Heart right ventricle (tissue), 16 donors: ENCODE results near the gene CLEC3A. TPM values are rescaled to one million over a fixed set of nuclear protein-coding genes. Genes with fewer than 3 reads are reported as not detected.
"Not testable (repeated sequence)": the region's sequence is repeated elsewhere in the genome, so short reads cannot be mapped to it uniquely, and the experiment has no call there.

ENCODE experiments used
- ATAC-seq, 8 donors: fragments of 200-7000 bp; cut with Tn5 transposase; one replicate each; pipeline ENCODE4 v1.9.1; 2020; ENCODE audit warnings: mild to moderate bottlenecking in 8 of 8, moderate library complexity in 8 of 8, moderate number of reproducible peaks in 1 of 8
- DNase-seq, 2 donors: peaks; one replicate each; pipeline ENCODE4 v3.0.0-alpha.2; 2020
- H3K27ac ChIP-seq, 10 donors: fragments of 200-600 bp; sonication (generic) in 2 of 10; one replicate each; pipeline versions ENCODE4 v1.5.0 to v1.8.0; 2020 to 2022; ENCODE audit warnings: mild to moderate bottlenecking in 3 of 10
- H3K27me3 ChIP-seq, 7 donors: fragments of 200-600 bp; one replicate each; pipeline ENCODE4 v1.8.0; 2021 to 2022; ENCODE audit warnings: mild to moderate bottlenecking in 2 of 7
- H3K36me3 ChIP-seq, 9 donors: fragments of 200-600 bp; sonication (generic) in 1 of 9; one replicate each; pipeline versions ENCODE4 v1.5.0 to v1.8.0; 2020 to 2022; ENCODE audit warnings: mild to moderate bottlenecking in 2 of 9
- H3K4me1 ChIP-seq, 9 donors: fragments of 200-600 bp; sonication (generic) in 1 of 9; one replicate each; pipeline versions ENCODE4 v1.5.0 to v1.8.0; 2020 to 2022; ENCODE audit warnings: mild to moderate bottlenecking in 4 of 9
- H3K4me3 ChIP-seq, 10 donors: fragments of 200-600 bp; sonication (generic) in 2 of 10; one replicate each; pipeline versions ENCODE4 v1.5.0 to v1.8.0; 2020 to 2022; ENCODE audit warnings: mild to moderate bottlenecking in 7 of 10, moderate library complexity in 2 of 10
- H3K9me3 ChIP-seq, 11 donors: fragments of 200-600 bp in 10 of 11; sonication (generic) in 2 of 11; one replicate each; pipeline versions ENCODE4 v1.5.0 to v1.8.0; 2013 to 2022; ENCODE audit warnings: mild to moderate bottlenecking in 2 of 11, control low read depth in 1 of 11, moderate library complexity in 1 of 11
- CTCF ChIP-seq, 9 donors: fragments of 200-600 bp; sonication (generic) in 2 of 9; IDR thresholded peaks; one replicate each; pipeline versions ENCODE4 v1.5.0 to v1.8.0; 2021 to 2022; ENCODE audit warnings: antibody characterized with exemption in 9 of 9, mild to moderate bottlenecking in 5 of 9, moderate library complexity in 1 of 9
- WGBS, 2 donors: extraction: QIAGEN DNeasy Blood & Tissue Kit; methylation state at CpG; one replicate each; pipeline ENCODE4 v1.1.7; 2013; ENCODE audit warnings: inconsistent platforms in 1 of 2; 5-methylcytosine and 5-hydroxymethylcytosine counted together
- intact Hi-C, 10 donors: fragments of 100-400 bp; cut with DNase I; formaldehyde crosslinking; loops; one replicate each; pipeline versions ENCODE4 v1.11.1 to v1.14.2; 2022
- polyA plus RNA-seq, 2 donors: library from polyadenylated mRNA; stranded (reverse); fragments of 200-250 nt; gene quantifications; one replicate each; pipeline ENCODE4 v1.2.3, GENCODE V29; 2013
- total RNA-seq, 10 donors: library from RNA; stranded (reverse); fragmentation: NEBNext Ultra II Directional in 3 of 10; extraction: Animal tissue kit (Norgen Biotek cat#: 25700) in 3 of 10; gene quantifications; one replicate each; pipeline versions ENCODE4 v1.2.1 to v1.2.4, GENCODE V29; 2021 to 2023
- donor health status: Arrhythmogenic right ventricular cardiomyopathy.
- donor health status: ischemic (EF 13 %, LVEDD 7.1; RV severe dilation, severe dysfunction).
- donor health status: healthy with polysubstance abuse.
- donor health status: DM: no; HTN: yes; CAD: no.
- donor health status: DM: no; HTN: no; CAD: no.
- donor health status: ischemic (EF 25% LVEDD 6.9; RV normal size, moderate dysfunction).
- donor health status: ischemic (EF 25% LVEDD 5.7; RV mildly dilated, moderate dysfunction).
- donor health status: healthy.
- donor health status: DM: yes; HTN: yes; CAD: no.
- donor health status: Ischemic cardiomyopathy.
- donor health status: ischemic (EF 35%, LVEDD 5.7; RV mildly dilated, moderate dysfunction).
- donor health status: nonischemic (EF 11% LVEDD 7.7; RV severe dilation, severe dysfunction).
- donor health status: DM: yes; HTN: yes; CAD: no.
- donor health status: PGD.
- donor health status: ischemic (EF 29% LVEDD 5.4; RV normal size, mild dysfunction).
- donor health status: nonischemic (EF 23%, LVEDD 6.1; RV moderate dilation, normal function).

CLEC3A gene
- total and polyA plus RNA-seq, 12 donors: not detected

GRCh38 chr16:78057803-78058564, 35.6 kb downstream of the CLEC3A start:
- no peaks in the 10 kb centered on the region for H3K36me3 ChIP-seq
- intact Hi-C loops: no loop called here
- no peak overlapping the region for H3K27ac ChIP-seq
- H3K4me1 ChIP-seq: no peaks in the 10 kb centered on the region
- no peak overlapping the region for H3K4me3 ChIP-seq
- H3K27me3 ChIP-seq: peaks cover 0 to 13% (median 5%) of the 10 kb centered on the region in 7 donors
- ATAC-seq (no peak), DNase-seq (no peak)
- no peaks in the 10 kb centered on the region for H3K9me3 ChIP-seq
- TF ChIP-seq CTCF (IDR thresholded peaks at IDR 0.05): no peak
- 78 to 80% methylated on average over 9 of the region's 9 CpGs for WGBS, 2 donors

GRCh38 chr16:78059806-78060205, 37.5 kb downstream of the CLEC3A start:
- H3K9me3 ChIP-seq, H3K36me3 ChIP-seq, H3K4me1 ChIP-seq, H3K27ac ChIP-seq, H3K4me3 ChIP-seq, ATAC-seq, intact Hi-C loops, DNase-seq: not testable (repeated sequence)
- WGBS, 2 donors: 77 to 78% methylated on average over 22 to 25 of the region's 25 CpGs
- H3K27me3 ChIP-seq: peaks cover 0 to 13% (median 5%) of the 10 kb centered on the region in 7 donors

GRCh38 chr16:78060295-78060694, 37.9 kb downstream of the CLEC3A start:
- no peak for DNase-seq
- Histone ChIP-seq H3K27ac (no peak overlapping the region), H3K9me3 (no peaks in the 10 kb centered on the region), H3K36me3 (no peaks in the 10 kb centered on the region), H3K4me3 (no peak overlapping the region), H3K4me1 (no peaks in the 10 kb centered on the region), H3K27me3 (peaks cover 0 to 12% (median 5%) of the 10 kb centered on the region in 7 donors)
- no peak for ATAC-seq
- 30 to 36% methylated on average over 5 of the region's 5 CpGs for WGBS, 2 donors
- no peak for TF ChIP-seq CTCF (IDR thresholded peaks at IDR 0.05)
- intact Hi-C loops: no loop called here

GRCh38 chr16:78060809-78061208, 38.5 kb downstream of the CLEC3A start:
- Histone ChIP-seq H3K27me3 (peaks cover 0 to 9% (median 4%) of the 10 kb centered on the region in 7 donors), H3K4me1 (no peaks in the 10 kb centered on the region), H3K9me3 (no peaks in the 10 kb centered on the region), H3K27ac (no peak overlapping the region), H3K4me3 (no peak overlapping the region), H3K36me3 (no peaks in the 10 kb centered on the region)
- WGBS, 2 donors: 68 to 70% methylated on average over 5 of the region's 5 CpGs
- intact Hi-C loops: no loop called here
- ATAC-seq: no peak
- DNase-seq: no peak
- no peak for TF ChIP-seq CTCF (IDR thresholded peaks at IDR 0.05)

DNA sequence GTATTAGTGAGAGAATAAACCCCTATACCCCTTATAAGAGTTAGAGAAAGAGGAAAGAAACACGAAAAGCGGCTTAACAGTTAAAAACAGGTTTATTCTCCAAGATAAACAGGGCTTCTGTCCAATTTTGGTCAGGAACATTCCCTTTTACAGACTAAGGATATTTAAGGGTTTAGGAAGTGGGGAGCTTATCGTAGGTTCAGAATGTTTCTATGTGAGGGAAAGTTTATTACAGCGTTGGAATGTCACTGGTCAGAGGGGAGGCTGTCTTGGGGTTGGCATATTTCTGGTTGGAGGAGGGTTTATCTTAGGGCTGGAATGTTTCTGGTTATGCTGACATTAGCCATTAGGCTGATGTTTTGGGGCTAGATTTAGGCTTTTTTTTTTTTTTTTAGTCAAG, 43.0 kb downstream of the CLEC3A start:
- no peaks in the 10 kb centered on the region for H3K4me1 ChIP-seq
- H3K27ac ChIP-seq: no peak overlapping the region
- H3K27me3 ChIP-seq: peaks cover 0 to 13% (median 3%) of the 10 kb centered on the region in 7 donors
- no peak for TF ChIP-seq CTCF (IDR thresholded peaks at IDR 0.05)
- intact Hi-C loops: no loop called here
- DNase-seq (no peak), ATAC-seq (no peak)
- H3K9me3 ChIP-seq: no peaks in the 10 kb centered on the region
- 42 to 43% methylated on average over 4 of the region's 4 CpGs for WGBS, 2 donors
- no peak overlapping the region for H3K4me3 ChIP-seq
- H3K36me3 ChIP-seq: no peaks in the 10 kb centered on the region
